ENCODE results near the gene CECR2. TPM values are rescaled to one million over a fixed set of nuclear protein-coding genes. Genes with fewer than 3 reads are reported as not detected.

The CECR2 gene
- total RNA-seq, 2 experiments from 2014 or later: not detected

DNA sequence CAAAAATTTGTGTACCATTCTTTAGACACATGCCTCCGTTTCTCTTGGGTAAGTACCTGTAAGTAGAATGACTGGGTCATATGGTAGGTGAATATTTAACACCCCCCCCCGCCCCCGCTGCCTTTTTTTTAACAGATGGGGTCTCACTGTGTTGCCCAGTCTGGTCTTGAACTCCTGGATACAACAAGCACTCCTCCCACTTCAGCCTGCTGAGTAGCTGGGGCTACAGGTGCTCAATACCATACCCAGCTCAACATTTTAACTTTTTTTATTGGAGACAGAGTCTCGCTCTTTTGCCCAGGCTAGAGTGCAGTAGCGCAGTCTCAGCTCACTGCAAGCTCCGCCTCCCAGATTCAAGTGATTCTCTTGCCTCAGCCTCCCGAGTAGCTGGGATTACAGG, 32.5 kb downstream of the CECR2 start:
- H3K27ac Mint-ChIP-seq: no peak overlapping the region
- CTCF ChIA-PET: no interaction called here

DNA sequence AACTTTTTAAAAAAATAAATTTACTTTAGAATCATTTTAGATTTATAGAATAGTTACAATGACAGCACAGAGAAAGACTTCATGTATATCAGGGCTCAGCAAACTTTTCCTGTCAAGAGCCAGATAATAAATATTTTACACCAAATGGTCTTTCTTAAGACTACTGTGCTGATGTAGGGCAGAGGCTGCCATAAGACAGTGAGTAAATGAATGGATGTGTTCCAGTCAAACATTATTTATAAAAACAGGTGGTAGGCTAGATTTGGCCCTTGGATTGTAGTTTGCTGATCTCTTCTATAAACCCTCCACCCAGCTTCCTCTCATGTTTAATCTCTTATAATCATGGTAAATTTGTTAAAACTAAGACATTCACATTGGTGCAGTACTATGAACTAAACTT, 33.0 kb downstream of the CECR2 start:
- H3K4me3 Mint-ChIP-seq: no peak overlapping the region
- no peak overlapping the region for H3K27ac Mint-ChIP-seq
- DNase-seq (no peak), ATAC-seq (ENCODE audit: poor library complexity) (no peak)
- no peaks in the 10 kb centered on the region for H3K27me3 Mint-ChIP-seq
- ChIA-PET POLR2A (no interaction called here), CTCF (no interaction called here)
- no peaks in the 10 kb centered on the region for H3K9me3 Mint-ChIP-seq
- Histone ChIP-seq H3K4me3 (ENCODE audit: low read length) (no peak overlapping the region), H3K27me3 (ENCODE audit: control insufficient read depth in 1 of 2, insufficient read depth in 2 of 2, low read length in 2 of 2) (no peaks in the 10 kb centered on the region), H3K9me3 (ENCODE audit: control insufficient read depth in 1 of 2, insufficient read depth in 1 of 2, low read length in 2 of 2) (no peaks in the 10 kb centered on the region), H3K36me3 (ENCODE audit: insufficient read depth, low read length) (no peaks in the 10 kb centered on the region), H3K27ac (ENCODE audit: low read depth in 1 of 2, low read length in 2 of 2) (no peak overlapping the region), H3K4me1 (ENCODE audit: insufficient read depth, low read length) (no peaks in the 10 kb centered on the region)
- intact Hi-C loops (cut with DNase I, micrococcal nuclease): loop anchor here in 1 of 2 experiments (10.0 kb wide), 1 partner anchor 57 kb away; no protein-coding TSS in a partner anchor
- no peaks in the 10 kb centered on the region for H3K4me1 Mint-ChIP-seq (ENCODE audit: low read depth)
- H3K36me3 Mint-ChIP-seq (ENCODE audit: low read depth): no peaks in the 10 kb centered on the region
- TF ChIP-seq, protein P1, sequence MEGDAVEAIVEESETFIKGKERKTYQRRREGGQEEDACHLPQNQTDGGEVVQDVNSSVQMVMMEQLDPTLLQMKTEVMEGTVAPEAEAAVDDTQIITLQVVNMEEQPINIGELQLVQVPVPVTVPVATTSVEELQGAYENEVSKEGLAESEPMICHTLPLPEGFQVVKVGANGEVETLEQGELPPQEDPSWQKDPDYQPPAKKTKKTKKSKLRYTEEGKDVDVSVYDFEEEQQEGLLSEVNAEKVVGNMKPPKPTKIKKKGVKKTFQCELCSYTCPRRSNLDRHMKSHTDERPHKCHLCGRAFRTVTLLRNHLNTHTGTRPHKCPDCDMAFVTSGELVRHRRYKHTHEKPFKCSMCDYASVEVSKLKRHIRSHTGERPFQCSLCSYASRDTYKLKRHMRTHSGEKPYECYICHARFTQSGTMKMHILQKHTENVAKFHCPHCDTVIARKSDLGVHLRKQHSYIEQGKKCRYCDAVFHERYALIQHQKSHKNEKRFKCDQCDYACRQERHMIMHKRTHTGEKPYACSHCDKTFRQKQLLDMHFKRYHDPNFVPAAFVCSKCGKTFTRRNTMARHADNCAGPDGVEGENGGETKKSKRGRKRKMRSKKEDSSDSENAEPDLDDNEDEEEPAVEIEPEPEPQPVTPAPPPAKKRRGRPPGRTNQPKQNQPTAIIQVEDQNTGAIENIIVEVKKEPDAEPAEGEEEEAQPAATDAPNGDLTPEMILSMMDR (IDR thresholded peaks at IDR 0.05): no peak

More for the DNA sequence above, 32.5 kb downstream of the CECR2 start:
- intact Hi-C loops (cut with DNase I, micrococcal nuclease): loop anchor here in 1 of 2 experiments (10.0 kb wide), 1 partner anchor 57 kb away; no protein-coding TSS in a partner anchor
- no peak overlapping the region for H3K27ac ChIP-seq (ENCODE audit: low read depth in 1 of 2, low read length in 2 of 2)
- TF ChIP-seq, protein P1 (IDR thresholded peaks at IDR 0.05): no peak
- H3K27me3 Mint-ChIP-seq: peaks cover 2% of the 10 kb centered on the region
- no peaks in the 10 kb centered on the region for H3K36me3 Mint-ChIP-seq (ENCODE audit: low read depth)
- H3K9me3 Mint-ChIP-seq: no peaks in the 10 kb centered on the region
- no peaks in the 10 kb centered on the region for H3K36me3 ChIP-seq (ENCODE audit: insufficient read depth, low read length)
- no peaks in the 10 kb centered on the region for H3K4me1 Mint-ChIP-seq (ENCODE audit: low read depth)
- POLR2A ChIA-PET: no interaction called here
- no peak overlapping the region for H3K4me3 Mint-ChIP-seq
- H3K4me3 ChIP-seq (ENCODE audit: low read length): no peak overlapping the region
- H3K9me3 ChIP-seq (ENCODE audit: control insufficient read depth in 1 of 2, insufficient read depth in 1 of 2, low read length in 2 of 2): no peaks in the 10 kb centered on the region
- no peak for ATAC-seq (ENCODE audit: poor library complexity)
- H3K27me3 ChIP-seq (ENCODE audit: control insufficient read depth in 1 of 2, insufficient read depth in 2 of 2, low read length in 2 of 2): no peaks in the 10 kb centered on the region
- no peaks in the 10 kb centered on the region for H3K4me1 ChIP-seq (ENCODE audit: insufficient read depth, low read length)
- DNase-seq: no peak

DNA sequence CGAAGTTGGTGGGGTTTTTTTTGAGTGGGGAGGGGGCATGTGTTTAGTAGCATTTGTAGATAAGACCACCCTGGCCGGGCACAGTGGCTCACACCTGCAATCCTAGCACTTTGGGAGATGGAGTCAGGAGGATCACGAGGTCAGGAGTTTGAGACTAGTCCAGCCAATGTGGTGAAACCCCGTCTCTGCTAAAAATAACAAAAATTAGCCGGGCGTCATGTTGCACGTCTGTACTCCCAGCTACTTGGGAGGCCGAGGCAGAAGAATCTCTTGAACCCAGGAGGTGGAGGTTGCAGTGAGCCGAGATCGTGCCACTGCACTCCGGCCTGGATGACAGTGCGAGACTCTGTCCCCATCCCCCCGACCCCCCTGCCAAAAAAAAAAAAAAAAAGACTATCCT, 34.6 kb downstream of the CECR2 start:
- ChIA-PET POLR2A (no interaction called here), CTCF (no interaction called here)
- H3K4me3 ChIP-seq (ENCODE audit: low read length): no peak overlapping the region
- no peaks in the 10 kb centered on the region for H3K27me3 ChIP-seq (ENCODE audit: control insufficient read depth in 1 of 2, insufficient read depth in 2 of 2, low read length in 2 of 2)
- Mint-ChIP-seq H3K9me3 (no peaks in the 10 kb centered on the region), H3K4me3 (no peak overlapping the region), H3K27me3 (no peaks in the 10 kb centered on the region), H3K27ac (no peak overlapping the region), H3K4me1 (ENCODE audit: low read depth) (no peaks in the 10 kb centered on the region), H3K36me3 (ENCODE audit: low read depth) (no peaks in the 10 kb centered on the region)
- H3K9me3 ChIP-seq (ENCODE audit: control insufficient read depth in 1 of 2, insufficient read depth in 1 of 2, low read length in 2 of 2): no peaks in the 10 kb centered on the region
- TF ChIP-seq, protein P1 (IDR thresholded peaks at IDR 0.05): no peak
- no peaks in the 10 kb centered on the region for H3K4me1 ChIP-seq (ENCODE audit: insufficient read depth, low read length)
- intact Hi-C loops (cut with DNase I, micrococcal nuclease): loop anchor here in 1 of 2 experiments (10.0 kb wide), 1 partner anchor 59 kb away; no protein-coding TSS in a partner anchor
- DNase-seq: no peak
- H3K36me3 ChIP-seq (ENCODE audit: insufficient read depth, low read length): no peaks in the 10 kb centered on the region
- no peak for ATAC-seq (ENCODE audit: poor library complexity)
- H3K27ac ChIP-seq (ENCODE audit: low read depth in 1 of 2, low read length in 2 of 2): no peak overlapping the region

All from CD4-positive, alpha-beta T cell (primary cell).